ENCODE measurements around the gene ADAMTS15.
"Not testable (repeated sequence)": the region's sequence is repeated elsewhere in the genome, so short reads cannot be mapped to it uniquely, and the experiment has no call there.

Gene ADAMTS15

DNA sequence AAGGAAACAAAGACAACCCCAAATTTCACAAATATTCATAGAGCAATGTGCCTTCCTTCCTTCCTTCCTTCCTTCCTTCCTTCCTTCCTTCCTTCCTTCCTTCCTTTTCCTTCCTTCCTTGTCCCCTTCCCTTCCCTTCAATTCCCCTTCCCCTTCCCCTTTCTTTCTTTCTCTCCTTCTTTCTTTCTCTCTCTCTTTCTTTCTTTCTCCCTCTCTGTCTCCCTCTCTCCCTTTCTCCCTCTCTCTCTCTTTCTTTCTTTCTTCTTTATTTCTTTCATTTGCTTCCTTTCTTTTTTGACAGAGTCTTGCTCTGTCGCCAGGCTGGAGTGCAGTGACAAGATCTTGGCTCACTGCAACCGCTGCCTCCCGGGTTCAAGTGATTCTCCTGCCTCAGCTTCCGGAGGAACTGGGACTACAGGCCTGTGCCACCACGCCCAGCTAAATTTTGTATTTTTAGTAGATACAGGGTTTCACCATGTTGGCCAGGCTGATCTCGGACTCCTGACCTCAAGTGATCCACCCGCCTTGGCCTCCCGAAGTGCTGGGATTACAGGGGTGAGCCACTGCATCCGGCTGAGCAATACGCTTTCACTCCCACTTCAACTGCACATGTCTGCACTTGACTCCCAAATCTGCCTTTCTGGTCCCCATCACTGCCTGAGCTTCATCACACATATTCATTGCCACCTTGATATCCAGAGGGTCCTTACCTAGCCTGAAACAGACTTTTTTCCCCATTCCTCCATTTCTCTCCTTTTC, 9.9 kb upstream of the ADAMTS15 start:
- not testable (repeated sequence) for DNase-seq

DNA sequence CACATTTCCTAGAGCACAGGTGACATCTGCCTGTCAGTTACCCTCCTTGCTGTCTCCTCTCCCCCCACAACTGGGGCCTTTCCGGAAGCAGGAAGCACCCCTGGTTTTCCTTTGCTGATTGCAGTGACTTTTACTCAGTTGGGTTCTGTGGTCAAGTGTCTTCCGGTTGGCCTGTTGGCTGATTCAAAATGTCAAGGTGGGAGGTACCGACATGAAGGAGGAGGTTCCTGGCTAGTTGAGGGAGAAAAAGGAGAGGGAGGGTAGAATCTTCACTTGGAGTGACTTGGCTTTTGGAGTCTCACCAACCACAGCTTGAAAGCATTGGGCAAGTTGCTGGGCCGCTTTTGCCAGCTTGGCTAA, 9.3 kb upstream of the ADAMTS15 start:
- DNase-seq, result no peak

DNA sequence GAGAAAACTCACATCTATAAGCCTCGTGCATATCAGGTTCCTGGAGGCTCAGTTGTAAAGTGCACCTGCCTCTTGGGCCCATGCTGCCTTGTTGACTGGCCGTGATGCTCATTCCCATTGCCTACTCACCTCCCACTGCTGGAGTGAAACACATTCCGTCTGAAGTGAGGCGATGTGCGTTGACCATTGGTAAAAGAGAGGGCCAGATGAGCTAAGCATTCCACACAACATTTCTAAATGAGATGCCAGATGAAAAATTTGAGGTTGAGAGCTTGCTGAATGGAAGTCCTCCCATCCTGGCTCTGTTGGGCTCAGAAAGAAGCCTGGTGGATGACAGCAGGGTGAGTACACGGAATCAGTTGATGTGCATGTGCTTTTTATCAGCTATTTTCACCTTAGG, 8.6 kb upstream of the ADAMTS15 start:
- DNase-seq, result no peak

DNA sequence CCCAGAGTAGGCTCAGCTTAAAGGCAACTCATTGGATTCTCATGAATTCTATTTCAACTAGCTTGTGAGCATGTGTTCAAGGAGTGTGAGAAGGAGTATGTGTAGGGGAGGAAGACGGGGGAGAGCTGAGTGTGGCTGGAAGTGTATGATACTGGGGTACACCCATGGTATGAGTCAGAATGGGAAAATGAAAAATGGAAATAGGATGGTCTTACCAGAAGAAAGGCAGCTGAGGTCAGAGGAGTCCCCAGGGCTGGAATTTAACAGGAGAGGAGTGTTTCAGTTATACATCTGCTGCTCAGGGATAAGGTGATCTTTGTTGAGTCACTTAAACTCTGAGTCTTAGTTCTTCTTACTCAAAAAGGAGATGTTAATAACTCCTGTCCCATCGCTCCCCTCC, 6.7 kb upstream of the ADAMTS15 start:
- no peak for DNase-seq

DNA sequence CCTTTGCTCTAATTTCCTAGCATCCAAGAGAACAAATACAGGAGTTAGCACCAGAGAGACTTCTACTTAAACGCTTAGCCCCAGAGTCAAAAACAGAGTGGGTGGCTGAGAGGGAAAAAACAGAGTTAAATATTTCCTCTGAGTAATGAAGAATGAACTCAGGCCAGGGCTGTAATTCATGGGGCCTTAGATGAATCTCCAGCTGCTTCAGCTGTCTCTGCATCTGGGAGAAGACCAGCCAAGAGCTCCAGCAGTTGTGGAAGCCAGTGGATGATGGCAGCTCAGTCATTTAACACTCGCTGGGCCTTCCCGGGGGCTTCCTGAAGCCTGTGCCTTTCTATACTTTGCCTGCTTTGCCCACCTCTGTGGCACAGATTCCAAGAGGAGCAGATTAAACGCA, 5.7 kb upstream of the ADAMTS15 start:
- DNase-seq, result no peak

DNA sequence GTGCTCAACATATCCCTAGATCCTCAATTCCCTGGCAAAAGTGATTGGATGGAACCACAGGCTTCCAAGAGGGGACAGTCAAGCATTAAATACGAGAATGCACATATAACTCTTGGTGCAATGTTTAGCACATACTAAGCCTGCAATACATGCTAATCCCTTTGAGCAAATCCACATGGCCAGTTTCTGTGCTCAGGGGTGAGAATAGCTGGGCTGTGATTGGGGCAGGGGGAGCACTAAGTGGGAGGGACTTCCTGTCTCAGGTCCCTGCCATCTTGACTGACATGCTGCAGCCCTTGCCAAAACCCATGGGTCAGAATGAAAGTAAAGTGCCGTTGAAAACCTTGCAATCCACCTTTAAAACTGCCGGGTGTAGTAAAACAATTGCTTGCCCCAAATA, 2.7 kb upstream of the ADAMTS15 start:
- DNase-seq, result no peak

DNA sequence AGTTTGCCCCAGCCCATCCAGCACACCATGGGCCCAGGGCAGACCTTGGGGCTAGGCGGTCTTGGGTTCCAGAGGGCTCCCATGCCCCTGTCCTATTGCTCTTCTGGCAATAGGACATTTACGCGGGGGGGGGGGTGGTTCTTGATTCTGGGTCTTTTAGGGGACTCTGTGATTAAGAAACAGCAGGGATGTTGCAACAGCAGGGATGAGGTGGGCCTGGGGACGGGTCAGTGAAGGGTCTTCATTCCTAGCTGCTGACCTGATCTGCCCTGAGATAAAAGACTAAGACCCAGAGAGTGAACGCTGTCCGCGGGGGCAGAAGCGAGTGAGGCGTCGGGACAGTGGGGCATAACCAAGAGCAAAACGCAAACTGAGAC, 418 bp upstream of the ADAMTS15 start:
- no peak for DNase-seq

DNA sequence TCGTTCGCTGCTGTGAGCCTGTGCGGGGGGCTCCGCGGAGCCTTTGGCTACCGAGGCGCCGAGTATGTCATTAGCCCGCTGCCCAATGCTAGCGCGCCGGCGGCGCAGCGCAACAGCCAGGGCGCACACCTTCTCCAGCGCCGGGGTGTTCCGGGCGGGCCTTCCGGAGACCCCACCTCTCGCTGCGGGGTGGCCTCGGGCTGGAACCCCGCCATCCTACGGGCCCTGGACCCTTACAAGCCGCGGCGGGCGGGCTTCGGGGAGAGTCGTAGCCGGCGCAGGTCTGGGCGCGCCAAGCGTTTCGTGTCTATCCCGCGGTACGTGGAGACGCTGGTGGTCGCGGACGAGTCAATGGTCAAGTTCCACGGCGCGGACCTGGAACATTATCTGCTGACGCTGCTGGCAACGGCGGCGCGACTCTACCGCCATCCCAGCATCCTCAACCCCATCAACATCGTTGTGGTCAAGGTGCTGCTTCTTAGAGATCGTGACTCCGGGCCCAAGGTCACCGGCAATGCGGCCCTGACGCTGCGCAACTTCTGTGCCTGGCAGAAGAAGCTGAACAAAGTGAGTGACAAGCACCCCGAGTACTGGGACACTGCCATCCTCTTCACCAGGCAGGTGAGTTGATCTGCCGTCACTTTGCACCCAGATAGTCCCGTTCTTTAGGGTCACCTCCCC, 1.0 kb downstream of the ADAMTS15 start:
- peak; percentile 20 for DNase-seq

DNA sequence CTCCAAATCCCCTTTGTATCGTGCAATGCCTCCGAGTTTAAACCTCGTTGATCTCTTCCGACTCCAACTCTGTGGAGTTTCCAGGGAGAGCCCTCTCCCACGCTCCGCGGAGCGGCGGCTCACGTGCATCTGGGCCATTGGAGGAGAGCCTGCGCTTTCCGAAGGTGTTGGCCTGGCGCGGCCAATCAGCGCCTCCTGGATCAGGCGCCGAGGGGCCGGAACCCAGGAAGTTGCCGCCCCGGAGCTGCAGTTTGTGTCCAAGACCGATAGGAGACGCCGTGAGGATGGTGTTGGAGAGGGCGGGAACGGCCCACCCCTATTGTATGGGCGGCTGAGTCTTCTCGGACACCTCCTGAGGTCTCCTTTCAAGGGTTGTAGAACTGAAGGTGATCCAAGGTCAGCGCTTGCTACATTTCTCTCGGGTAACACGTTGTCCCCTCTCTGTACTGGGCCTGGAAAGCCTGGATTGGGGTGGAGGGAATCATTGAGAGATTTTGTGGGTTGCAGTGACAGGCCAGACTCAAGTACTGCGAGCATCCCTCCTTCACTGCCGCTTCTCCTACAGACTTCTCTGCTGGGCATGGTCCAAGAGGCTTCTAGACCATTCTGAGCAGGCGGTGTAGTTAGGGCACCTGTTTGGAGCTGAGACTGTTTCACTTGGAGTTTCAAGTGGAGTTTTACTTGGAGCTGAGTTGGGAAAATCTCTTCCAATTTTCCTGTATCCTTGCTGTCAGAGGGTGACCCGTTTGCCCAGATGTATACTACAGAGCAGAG, 1.7 kb downstream of the ADAMTS15 start:
- peak; percentile 29 for DNase-seq

DNA sequence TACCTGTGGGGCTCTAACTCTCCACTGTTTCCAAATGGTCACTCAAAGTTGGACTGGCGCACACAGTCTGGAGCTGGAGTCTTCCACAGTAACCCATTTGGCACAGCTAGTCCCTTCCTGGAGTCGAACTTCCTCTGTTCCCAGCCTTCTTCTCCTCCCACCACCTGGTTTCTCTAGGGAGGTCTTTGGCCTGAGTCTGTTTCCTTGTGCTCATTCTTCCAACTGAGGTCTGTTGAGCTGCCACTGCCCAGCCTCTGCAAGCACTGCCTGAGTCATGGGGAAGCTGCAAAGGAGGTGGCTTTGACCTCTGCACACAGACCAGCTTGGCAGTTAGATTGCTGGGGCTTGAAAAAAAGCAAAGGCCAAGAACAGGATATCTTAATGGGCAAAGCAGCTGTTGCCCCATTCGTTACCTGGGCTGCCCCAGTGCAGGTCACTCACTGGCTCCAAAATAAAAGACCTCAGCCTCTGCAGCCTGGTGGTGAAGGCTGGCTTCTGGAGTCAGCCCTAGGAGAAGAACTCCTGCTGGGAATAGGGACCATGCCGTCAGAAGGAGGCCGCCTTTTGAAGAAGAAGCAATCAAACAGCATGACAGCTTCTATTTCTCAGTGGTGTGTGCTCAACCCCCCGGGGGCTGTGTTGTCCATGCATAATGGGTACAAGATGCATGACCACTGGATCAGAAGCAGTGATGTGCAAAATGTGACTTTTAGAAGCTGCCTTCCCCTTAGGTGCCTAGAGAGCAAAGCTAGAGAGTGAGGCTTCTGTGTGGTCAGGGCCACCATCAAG, 3.0 kb downstream of the ADAMTS15 start:
- DNase-seq, result no peak

DNA sequence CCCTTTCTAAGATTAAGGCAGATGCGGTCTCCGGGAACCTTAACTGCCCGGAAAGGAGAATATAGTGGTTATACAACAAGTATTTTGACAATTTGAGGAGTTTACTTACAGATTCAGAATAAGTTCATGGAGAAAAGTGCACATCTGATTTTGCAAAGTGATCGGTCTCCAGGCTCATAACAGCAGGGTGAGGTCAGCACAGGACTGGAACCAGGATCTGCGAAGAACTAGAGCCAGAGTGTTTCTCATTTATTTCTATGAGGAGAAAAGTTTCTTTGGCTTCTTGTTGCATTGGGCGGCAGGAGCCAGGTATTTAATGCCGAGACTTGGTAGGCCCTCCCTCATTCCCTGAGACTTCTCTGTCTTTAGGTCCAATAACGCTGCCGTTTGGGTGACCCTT, 3.7 kb downstream of the ADAMTS15 start:
- DNase-seq, result no peak

DNA sequence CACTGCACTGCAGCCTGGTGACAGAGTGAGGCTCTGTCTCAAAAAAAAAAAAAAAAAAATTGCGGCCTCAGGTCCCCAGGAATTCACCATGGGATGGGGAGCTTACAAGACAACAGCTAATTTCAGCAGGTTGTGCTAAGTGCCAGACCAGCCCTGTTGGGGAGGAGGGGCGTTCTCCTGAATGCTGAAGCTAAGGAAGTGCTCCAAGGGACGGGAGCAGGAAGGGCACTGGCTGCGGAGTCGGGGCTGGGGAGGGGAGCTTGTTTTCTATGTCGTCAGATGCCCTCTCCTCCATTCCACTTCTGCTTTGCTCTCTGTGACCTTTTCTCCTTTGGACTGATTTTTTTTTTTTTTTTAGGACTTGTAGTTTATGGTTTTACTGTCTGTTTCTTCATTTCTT, 4.5 kb downstream of the ADAMTS15 start:
- DNase-seq, result no peak

DNA sequence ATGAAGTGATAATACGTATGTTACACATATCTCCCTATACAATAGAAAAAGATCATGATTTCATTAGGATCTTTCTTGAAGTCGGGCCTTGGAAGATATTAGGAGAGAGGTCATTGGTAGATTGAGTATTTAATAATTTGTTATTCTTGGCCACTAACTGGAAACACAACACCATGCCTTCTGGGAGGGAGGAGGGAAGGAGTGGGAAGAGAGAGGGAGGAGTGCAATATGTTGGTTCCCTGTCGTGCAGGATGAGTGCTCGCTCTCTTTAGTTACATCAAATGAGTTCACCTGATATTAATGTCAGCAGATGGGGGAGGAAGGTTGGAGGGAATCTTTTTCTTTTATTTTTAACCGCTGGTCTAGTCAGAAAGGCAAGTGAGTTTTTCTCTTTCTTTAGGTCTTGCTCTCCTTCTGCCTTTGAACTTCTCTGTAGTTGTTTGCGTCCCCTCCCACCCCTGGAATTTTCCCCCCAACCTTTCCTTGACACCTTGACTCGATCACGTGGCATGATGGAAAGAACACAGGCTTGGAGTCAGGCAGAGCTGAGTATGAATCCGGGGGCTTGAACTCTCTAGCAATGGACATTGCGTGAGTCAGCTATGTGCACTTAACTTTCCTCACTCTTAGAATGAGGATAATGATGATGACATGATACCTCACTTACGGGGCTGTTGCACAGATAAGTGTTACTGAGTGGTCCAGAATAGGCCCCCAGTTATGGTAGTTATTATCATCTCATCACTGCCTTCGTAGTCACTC, 6.2 kb downstream of the ADAMTS15 start:
- no peak for DNase-seq

DNA sequence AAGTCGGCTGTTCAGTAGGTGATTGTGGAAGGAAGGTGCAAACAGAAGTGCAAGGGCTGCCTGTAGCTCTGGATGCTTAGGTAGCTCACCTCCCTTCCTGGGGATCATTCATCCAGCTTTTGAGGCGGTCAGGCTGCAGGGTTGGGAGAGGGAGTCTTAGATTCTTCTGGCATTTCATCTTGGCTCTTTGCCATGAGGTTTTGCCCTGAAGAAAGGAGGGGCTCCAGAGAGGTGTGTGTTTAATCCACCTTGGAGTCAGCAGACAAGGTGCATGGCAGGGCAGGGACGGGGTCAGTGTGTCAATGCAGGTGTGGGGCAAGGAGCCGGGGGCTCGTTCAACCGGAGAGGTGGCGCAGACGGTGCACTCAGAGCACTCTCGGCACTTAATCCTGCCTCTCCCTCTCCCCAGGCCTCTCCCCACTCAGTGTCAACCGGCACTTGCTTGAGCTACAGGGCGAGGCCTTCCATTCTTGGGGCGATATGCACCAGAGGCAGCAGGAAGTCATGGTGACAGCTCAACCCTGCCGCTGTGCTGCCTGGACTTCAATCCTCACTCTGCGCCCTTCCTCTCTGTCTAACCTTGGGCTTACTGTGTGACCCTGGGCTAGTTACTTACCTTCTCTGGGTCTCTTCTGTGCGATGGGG, 7.2 kb downstream of the ADAMTS15 start:
- DNase-seq, result no peak

DNA sequence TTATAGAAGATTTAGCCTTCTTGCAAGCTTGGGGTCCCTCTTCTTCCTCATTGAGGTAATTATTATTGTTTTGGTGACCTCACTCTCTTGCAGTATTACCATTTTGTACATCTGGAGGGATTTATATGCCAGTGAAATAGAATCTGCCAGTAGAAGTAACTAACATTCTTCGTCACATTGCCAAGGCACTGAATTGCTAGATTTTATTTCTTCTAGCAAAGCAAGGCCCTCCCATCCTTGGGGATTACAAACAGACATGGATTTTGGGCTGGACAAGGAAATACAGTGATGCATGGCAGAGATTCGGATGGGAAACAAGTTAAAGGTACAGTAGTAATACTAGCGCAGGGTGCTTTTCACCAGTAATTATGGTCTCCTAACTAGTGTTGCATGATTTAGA, 7.8 kb downstream of the ADAMTS15 start:
- DNase-seq, result no peak

DNA sequence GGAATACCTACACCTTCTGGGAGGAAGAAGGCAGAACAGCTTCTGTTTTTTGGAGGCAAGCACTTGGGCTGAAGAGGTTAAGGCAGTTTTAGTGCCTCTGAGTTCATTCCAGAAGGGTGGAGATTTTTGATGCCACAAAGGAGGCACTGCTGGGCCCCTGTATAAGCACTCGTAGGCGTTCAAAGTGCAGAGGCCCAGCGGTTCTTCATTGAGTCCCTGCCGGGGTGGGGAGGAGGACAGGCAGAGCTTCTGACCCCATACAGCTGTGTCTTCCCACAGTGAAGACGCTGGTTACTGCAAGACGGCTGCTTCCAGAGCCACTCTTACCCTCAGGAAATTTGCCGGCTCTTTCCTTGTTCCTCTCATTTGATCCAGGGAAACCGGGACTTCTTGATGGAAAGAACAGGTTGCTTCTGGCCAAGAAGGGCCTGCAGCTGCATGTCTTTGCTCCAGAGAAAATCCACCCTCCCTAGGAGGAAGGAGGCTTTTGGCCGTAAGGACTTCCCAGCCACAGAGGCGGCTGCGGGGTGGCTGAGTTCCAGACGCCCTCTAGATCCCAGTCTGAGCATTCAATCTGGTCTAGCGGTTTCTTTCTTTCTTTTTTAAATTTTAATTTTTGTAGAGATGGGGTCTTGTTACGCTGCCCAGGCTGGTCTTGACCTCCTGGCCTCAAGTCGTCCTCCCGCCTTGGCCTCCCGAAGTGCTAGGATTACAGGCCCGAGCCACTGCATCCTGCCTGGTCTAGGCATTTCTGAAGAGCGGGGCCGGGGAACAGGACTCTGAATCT, 9.4 kb downstream of the ADAMTS15 start:
- DNase-seq, result no peak

DNA sequence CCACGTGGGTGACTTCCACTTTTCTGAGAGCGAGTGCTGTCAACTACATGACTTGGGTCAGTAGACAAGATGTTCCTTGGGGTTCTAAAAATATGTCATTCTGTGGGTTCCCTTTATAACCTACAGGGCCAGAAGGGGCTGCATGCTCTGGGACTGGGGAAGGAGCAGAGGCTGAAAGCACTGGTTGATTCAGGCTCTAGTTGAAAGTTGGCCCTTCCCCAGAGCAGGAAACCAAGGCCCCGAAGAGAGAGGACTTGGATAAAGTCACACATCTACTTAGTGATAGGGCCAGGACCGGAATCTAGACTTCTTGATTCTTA, 9.9 kb downstream of the ADAMTS15 start:
- no peak for DNase-seq

DNA sequence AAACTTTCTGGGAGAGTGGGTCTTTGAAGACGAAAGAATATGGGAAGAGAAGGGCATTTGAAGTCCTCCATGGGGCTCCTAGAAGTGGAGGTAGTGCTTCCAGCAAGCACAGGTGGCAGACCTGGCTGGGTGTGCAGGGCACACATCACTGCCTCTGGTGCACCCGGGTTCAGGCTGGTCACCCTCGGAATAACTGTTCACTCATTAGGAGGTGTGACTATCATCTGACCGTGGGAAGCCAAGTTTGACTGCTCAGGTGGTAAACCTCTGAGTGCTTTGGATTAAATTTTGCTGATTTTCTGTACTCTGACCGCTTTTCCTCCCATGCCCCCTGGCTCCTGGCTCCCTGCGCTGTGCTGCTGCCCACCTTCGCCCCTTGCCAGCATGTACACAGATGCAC, 11.1 kb downstream of the ADAMTS15 start:
- DNase-seq, result no peak

DNA sequence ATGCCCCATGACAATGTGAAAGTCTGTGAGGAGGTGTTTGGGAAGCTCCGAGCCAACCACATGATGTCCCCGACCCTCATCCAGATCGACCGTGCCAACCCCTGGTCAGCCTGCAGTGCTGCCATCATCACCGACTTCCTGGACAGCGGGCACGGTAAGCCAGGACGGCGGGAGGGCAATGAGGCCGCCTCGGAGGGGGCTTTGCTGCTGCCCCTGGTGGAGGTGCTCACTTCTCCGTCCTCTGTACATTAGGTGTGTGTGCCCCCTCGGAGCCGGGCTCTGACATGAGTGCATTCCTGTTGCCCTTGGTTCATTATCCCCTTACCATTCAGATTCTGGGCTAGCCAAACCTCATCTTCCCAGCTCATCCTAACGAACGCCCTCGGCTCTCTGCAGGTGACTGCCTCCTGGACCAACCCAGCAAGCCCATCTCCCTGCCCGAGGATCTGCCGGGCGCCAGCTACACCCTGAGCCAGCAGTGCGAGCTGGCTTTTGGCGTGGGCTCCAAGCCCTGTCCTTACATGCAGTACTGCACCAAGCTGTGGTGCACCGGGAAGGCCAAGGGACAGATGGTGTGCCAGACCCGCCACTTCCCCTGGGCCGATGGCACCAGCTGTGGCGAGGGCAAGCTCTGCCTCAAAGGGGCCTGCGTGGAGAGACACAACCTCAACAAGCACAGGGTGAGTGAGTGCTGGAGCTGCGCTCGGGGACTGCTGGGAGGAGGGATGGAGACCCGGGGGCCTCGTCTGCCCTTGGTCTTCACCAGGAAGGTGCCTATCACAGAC, 13.8 kb downstream of the ADAMTS15 start:
- DNase-seq, result no peak

DNA sequence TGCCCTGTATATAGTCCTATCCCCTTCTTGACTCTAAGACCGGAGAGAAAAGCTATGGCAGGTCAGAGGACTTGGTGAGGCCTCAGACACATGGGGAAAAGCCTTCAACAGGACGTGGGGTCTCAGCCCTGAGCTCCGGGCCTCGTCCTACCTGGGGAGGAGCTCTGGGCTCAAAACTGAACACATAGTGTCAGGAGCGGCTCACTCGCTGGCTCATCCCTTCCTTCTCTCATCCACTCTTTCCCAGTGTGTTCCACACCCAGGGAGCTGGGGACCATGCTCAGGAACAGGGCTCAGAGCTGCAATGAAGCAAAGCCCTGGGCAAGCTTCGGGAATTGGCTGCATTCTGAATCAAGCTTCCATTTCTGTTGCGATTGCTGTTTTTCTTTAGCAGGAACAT, 14.5 kb downstream of the ADAMTS15 start:
- DNase-seq, result no peak

All from NCI-H2227 treated with DMSO at 0.1 percent for 48 hours (cell line).